Parathyroid adenoma (tissue), 2 donors: ENCODE data around the gene TMCO1.

Experiments used
- H2AFZ ChIP-seq: fragments of 300-600 bp; sonication (generic); one replicate; pipeline ENCODE4 v1.7.0; 2017; ENCODE audit warnings: antibody characterized with exemption, mild to moderate bottlenecking
- H3K27ac ChIP-seq: fragments of 300-600 bp; sonication (generic); one replicate; pipeline ENCODE4 v1.7.0; 2017
- H3K27me3 ChIP-seq: fragments of 300-600 bp; sonication (generic); one replicate; pipeline ENCODE4 v1.7.0; 2017; ENCODE audit warnings: low read length; ENCODE audit not compliant: control insufficient read depth, insufficient read depth
- H3K36me3 ChIP-seq: fragments of 300-600 bp; sonication (generic); one replicate; pipeline ENCODE4 v1.7.0; 2017; ENCODE audit warnings: low read length; ENCODE audit not compliant: control insufficient read depth, insufficient read depth
- H3K4me1 ChIP-seq: fragments of 300-600 bp; sonication (generic); one replicate; pipeline ENCODE4 v1.7.0; 2017; ENCODE audit warnings: control low read depth
- H3K4me2 ChIP-seq: fragments of 300-600 bp; sonication (generic); one replicate; pipeline ENCODE4 v1.7.0; 2017; ENCODE audit warnings: low read length
- H3K4me3 ChIP-seq: fragments of 300-600 bp; sonication (generic); one replicate; pipeline ENCODE4 v1.7.0; 2017; ENCODE audit warnings: low read depth, low read length
- H3K79me2 ChIP-seq: fragments of 300-600 bp; sonication (generic); one replicate; pipeline ENCODE4 v1.7.0; 2017; ENCODE audit warnings: control low read depth
- H3K9ac ChIP-seq: fragments of 300-600 bp; sonication (generic); one replicate; pipeline ENCODE4 v1.7.0; 2017; ENCODE audit warnings: mild to moderate bottlenecking
- H3K9me3 ChIP-seq: fragments of 300-600 bp; sonication (generic); one replicate; pipeline ENCODE4 v1.7.0; 2017; ENCODE audit warnings: low read length; ENCODE audit not compliant: control insufficient read depth
- TF ChIP-seq, protein P1 (sequence below): fragments of 300-600 bp; sonication (generic); IDR thresholded peaks from one replicate; pipeline ENCODE4 v1.7.0; 2017; ENCODE audit warnings: antibody characterized with exemption, mild to moderate bottlenecking
- donor health status: primary hyperparathyroidism.

Gene TMCO1

DNA sequence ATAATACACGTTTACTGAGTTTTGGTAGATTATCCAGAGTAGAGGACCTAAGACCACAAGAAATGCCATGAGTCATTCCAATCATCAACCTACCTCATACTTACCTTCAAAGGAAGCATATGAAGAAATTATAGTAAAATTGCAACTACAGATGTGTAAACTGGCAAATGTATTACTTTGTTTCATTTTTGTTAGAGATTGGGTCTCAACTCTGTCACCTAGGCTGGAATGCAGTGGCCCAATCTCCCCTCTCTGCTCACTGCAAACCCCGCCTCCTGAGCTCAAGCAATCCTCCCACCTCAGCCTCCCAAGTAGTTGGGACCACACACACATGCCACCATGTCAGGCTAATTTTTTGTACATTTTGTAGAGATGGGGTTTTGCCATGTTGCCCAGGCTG lies 5.2 kb downstream of the TMCO1 start:
- Histone ChIP-seq H3K27ac (no peak overlapping the region), H3K79me2 (no peaks in the 10 kb centered on the region), H3K36me3 (no peaks in the 10 kb centered on the region)

DNA sequence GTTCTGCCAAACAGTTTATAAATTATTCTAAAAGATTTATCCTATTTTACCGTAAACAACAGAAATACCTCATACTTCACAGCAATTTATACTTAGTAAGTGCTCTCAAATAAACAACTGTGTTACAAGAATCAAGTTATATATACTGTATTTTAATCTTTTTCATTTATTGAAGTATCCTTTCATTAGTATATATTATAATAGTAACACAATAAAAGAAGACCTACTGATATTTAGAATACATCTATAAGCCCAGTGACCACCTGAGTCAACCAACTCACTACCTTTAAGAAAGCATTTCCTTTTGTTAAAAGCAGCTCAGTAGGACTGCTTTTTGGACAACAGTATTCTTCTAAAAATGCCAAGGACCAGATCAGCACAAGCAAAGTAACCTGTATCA lies 5.9 kb downstream of the TMCO1 start:
- H3K27ac ChIP-seq = no peak overlapping the region
- H3K36me3 ChIP-seq = no peaks in the 10 kb centered on the region
- H3K4me1 ChIP-seq = no peaks in the 10 kb centered on the region
- H2AFZ ChIP-seq = no peak overlapping the region
- no peaks in the 10 kb centered on the region for H3K79me2 ChIP-seq
- TF ChIP-seq, protein P1, sequence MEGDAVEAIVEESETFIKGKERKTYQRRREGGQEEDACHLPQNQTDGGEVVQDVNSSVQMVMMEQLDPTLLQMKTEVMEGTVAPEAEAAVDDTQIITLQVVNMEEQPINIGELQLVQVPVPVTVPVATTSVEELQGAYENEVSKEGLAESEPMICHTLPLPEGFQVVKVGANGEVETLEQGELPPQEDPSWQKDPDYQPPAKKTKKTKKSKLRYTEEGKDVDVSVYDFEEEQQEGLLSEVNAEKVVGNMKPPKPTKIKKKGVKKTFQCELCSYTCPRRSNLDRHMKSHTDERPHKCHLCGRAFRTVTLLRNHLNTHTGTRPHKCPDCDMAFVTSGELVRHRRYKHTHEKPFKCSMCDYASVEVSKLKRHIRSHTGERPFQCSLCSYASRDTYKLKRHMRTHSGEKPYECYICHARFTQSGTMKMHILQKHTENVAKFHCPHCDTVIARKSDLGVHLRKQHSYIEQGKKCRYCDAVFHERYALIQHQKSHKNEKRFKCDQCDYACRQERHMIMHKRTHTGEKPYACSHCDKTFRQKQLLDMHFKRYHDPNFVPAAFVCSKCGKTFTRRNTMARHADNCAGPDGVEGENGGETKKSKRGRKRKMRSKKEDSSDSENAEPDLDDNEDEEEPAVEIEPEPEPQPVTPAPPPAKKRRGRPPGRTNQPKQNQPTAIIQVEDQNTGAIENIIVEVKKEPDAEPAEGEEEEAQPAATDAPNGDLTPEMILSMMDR = no peak
- no peak overlapping the region for H3K4me3 ChIP-seq
- H3K9me3 ChIP-seq = no peaks in the 10 kb centered on the region
- no peak overlapping the region for H3K9ac ChIP-seq
- H3K4me2 ChIP-seq = no peak overlapping the region
- no peaks in the 10 kb centered on the region for H3K27me3 ChIP-seq

More for the DNA sequence above, 5.2 kb downstream of the TMCO1 start:
- Histone ChIP-seq H3K4me3 (no peak overlapping the region), H3K9ac (no peak overlapping the region), H2AFZ (no peak overlapping the region), H3K4me2 (no peak overlapping the region), H3K27me3 (no peaks in the 10 kb centered on the region), H3K9me3 (no peaks in the 10 kb centered on the region), H3K4me1 (peaks cover 2% of the 10 kb centered on the region)
- TF ChIP-seq, protein P1 = no peak

DNA sequence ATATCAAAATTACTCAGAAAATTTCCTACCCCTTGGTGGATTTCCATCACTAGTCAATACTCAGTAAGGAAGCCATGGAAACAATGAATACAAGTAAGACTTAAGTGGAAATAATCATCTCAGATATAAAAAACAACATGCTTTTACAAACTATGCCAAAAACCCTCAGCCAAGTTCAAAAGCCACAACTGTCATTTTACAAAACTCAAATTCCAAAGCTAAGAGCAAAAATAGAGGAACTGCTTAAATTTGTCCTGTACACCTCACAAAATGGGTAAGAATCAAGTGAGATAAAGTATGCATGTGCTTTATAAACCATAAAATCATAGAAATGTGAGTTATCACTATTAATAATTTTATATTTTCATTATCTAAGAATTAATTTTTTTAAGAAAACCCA lies 9.6 kb downstream of the TMCO1 start:
- H3K27ac ChIP-seq = no peak overlapping the region
- no peak overlapping the region for H3K4me3 ChIP-seq
- no peaks in the 10 kb centered on the region for H3K9me3 ChIP-seq
- no peaks in the 10 kb centered on the region for H3K27me3 ChIP-seq
- no peak overlapping the region for H2AFZ ChIP-seq
- H3K79me2 ChIP-seq = no peaks in the 10 kb centered on the region
- no peak overlapping the region for H3K9ac ChIP-seq
- H3K4me1 ChIP-seq = no peaks in the 10 kb centered on the region
- no peak overlapping the region for H3K4me2 ChIP-seq
- TF ChIP-seq, protein P1 = no peak
- no peaks in the 10 kb centered on the region for H3K36me3 ChIP-seq

DNA sequence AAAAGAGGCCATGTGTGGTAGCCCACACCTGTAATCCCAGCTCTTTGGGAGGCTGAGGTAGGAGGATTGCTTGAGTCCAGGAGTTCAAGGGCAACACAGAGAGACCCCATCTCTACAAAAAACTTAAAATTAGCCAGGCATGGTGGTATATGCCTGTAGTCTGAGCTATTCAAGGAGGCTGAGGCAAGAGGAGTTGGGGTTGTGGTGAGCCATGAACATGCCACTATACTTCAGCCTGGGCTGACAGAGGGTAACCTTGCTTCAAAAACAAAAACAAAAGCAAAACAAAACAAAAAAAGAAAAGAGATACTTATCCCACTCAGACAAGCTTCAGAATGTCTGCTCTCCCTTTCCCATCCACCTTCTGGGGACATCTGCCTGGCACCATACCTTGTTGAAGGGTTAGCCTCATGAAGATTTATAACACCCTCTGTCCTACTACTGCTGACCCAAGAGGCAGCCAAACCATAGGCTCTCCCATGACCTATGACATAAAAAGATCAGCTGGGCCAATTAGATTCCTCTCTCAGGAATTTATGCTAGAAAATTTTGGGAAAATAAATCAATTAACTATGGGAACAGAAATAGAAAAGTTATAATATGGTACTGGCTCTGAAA lies 13.2 kb downstream of the TMCO1 start:
- no peaks in the 10 kb centered on the region for H3K36me3 ChIP-seq
- no peaks in the 10 kb centered on the region for H3K9me3 ChIP-seq

More for the DNA sequence above, 13.2 kb downstream of the TMCO1 start:
- no peaks in the 10 kb centered on the region for H3K79me2 ChIP-seq
- H3K9ac ChIP-seq = no peak overlapping the region
- no peak overlapping the region for H2AFZ ChIP-seq
- H3K4me1 ChIP-seq = no peaks in the 10 kb centered on the region
- TF ChIP-seq, protein P1 = no peak
- no peak overlapping the region for H3K4me2 ChIP-seq
- no peak overlapping the region for H3K27ac ChIP-seq
- H3K27me3 ChIP-seq = no peaks in the 10 kb centered on the region
- H3K4me3 ChIP-seq = no peak overlapping the region
